Naive thymus-derived CD8-positive, alpha-beta T cell (primary cell): Measurements from ENCODE around the gene NPAS3. TPM values are rescaled to one million over a fixed set of nuclear protein-coding genes. Genes with fewer than 3 reads are reported as not detected.
"Not testable (repeated sequence)": the region's sequence is repeated elsewhere in the genome, so short reads cannot be mapped to it uniquely, and the experiment has no call there.

Source experiments
- ATAC-seq, 2 donors: fragments of 150-1000 bp; cut with Tn5 transposase in 1 of 2; sonication (Bioruptor Pico), chemical (Tn5 transposase) in 1 of 2; 1 replicate in 1 of 2; 2 replicates in 1 of 2; pipeline ENCODE4 v1.10.0; 2021; ENCODE audit warnings: mild to moderate bottlenecking in 2 of 2, moderate library complexity in 2 of 2
- POLR2A ChIA-PET: fragments of 350-600 bp; sonication (Branson Sonifier 250); formaldehyde crosslinking; loops from one replicate; lab custom pipeline; 2021; ENCODE audit warnings: antibody characterized with exemption; lab: Charles Lee
- DNase-seq, 10 donors: peaks; one replicate each; pipeline versions ENCODE4 v3.0.0 to v3.0.0-alpha.2; 2020 to 2022
- H3K27ac Mint-ChIP-seq, 10 donors: one replicate each; pipeline ENCODE4 v1.8.0; 2020 to 2022; ENCODE audit warnings: mild to moderate bottlenecking in 10 of 10, mixed read lengths in 10 of 10, moderate library complexity in 4 of 10, inconsistent platforms in 1 of 10
- H3K27me3 Mint-ChIP-seq, 5 donors: one replicate each; pipeline ENCODE4 v1.8.0; 2021 to 2022; ENCODE audit warnings: mixed read lengths in 5 of 5
- H3K36me3 Mint-ChIP-seq, 3 donors: one replicate each; pipeline ENCODE4 v1.8.0; 2020 to 2022; ENCODE audit warnings: mixed read lengths in 3 of 3, mild to moderate bottlenecking in 2 of 3, inconsistent platforms in 1 of 3
- H3K4me1 Mint-ChIP-seq, 4 donors: one replicate each; pipeline ENCODE4 v1.8.0; 2021 to 2022; ENCODE audit warnings: mixed read lengths in 4 of 4
- H3K4me3 Mint-ChIP-seq, 10 donors: one replicate each; pipeline ENCODE4 v1.8.0; 2020 to 2022; ENCODE audit warnings: mild to moderate bottlenecking in 10 of 10, mixed read lengths in 10 of 10, moderate library complexity in 6 of 10, inconsistent platforms in 1 of 10
- H3K9me3 Mint-ChIP-seq, 9 donors: one replicate each; pipeline ENCODE4 v1.8.0; 2020 to 2022; ENCODE audit warnings: mixed read lengths in 9 of 9, mild to moderate bottlenecking in 3 of 9, inconsistent platforms in 1 of 9, moderate library complexity in 1 of 9
- polyA plus RNA-seq, 3 donors: library from polyadenylated mRNA; unstranded; fragments of 300-500 nt; fragmentation: Illumina TruSeq; gene quantifications; one replicate each; pipeline ENCODE4 v1.2.3, GENCODE V29; 2021
- total RNA-seq, 8 experiments: library from RNA in 2 of 8; stranded (reverse) in 2 of 8; gene quantifications; one replicate each; pipeline ENCODE4 v1.2.3 and lab custom pipeline; 2021 to 2026

NPAS3 gene
- total and polyA plus RNA-seq, 5 experiments from 2014 or later, result not detected

- no peak for DNase-seq
Observed at GRCh38 chr14:33068626-33069025, 129.9 kb downstream of the NPAS3 start.

GRCh38 chr14:33070475-33070874 is 131.8 kb downstream of the NPAS3 start:
- Mint-ChIP-seq H3K9me3 (peaks cover 0 to 2% (median 0%) of the 10 kb centered on the region in 9 donors), H3K36me3 (no peaks in the 10 kb centered on the region), H3K4me1 (no peaks in the 10 kb centered on the region), H3K27me3 (peaks cover 0 to 4% (median 0%) of the 10 kb centered on the region in 5 donors), H3K4me3 (no peak overlapping the region), H3K27ac (no peak overlapping the region)
- ATAC-seq (no peak), DNase-seq (no peak)
- POLR2A ChIA-PET, result no interaction called here

More at GRCh38 chr14:33068626-33069025, 129.9 kb downstream of the NPAS3 start:
- H3K36me3 Mint-ChIP-seq, result no peaks in the 10 kb centered on the region
- H3K4me3 Mint-ChIP-seq, result no peak overlapping the region
- POLR2A ChIA-PET, result no interaction called here
- no peak overlapping the region for H3K27ac Mint-ChIP-seq
- peaks cover 0 to 4% (median 0%) of the 10 kb centered on the region in 5 donors for H3K27me3 Mint-ChIP-seq
- peaks cover 0 to 2% (median 0%) of the 10 kb centered on the region in 9 donors for H3K9me3 Mint-ChIP-seq
- no peaks in the 10 kb centered on the region for H3K4me1 Mint-ChIP-seq
- ATAC-seq, result no peak

- ATAC-seq (no peak), DNase-seq (no peak)
- peaks cover 0 to 3% (median 0%) of the 10 kb centered on the region in 9 donors for H3K9me3 Mint-ChIP-seq
- H3K4me3 Mint-ChIP-seq, result no peak overlapping the region
- POLR2A ChIA-PET, result no interaction called here
- H3K4me1 Mint-ChIP-seq, result no peaks in the 10 kb centered on the region
- H3K27ac Mint-ChIP-seq, result no peak overlapping the region
- no peaks in the 10 kb centered on the region for H3K36me3 Mint-ChIP-seq
- no peaks in the 10 kb centered on the region for H3K27me3 Mint-ChIP-seq
Observed at GRCh38 chr14:33073023-33073422, 134.3 kb downstream of the NPAS3 start.

GRCh38 chr14:33081259-33081658 is 142.6 kb downstream of the NPAS3 start:
- Mint-ChIP-seq H3K36me3 (no peaks in the 10 kb centered on the region), H3K4me1 (no peaks in the 10 kb centered on the region), H3K27me3 (no peaks in the 10 kb centered on the region), H3K4me3 (no peak overlapping the region), H3K9me3 (peaks cover 0 to 8% (median 3%) of the 10 kb centered on the region in 9 donors), H3K27ac (no peak overlapping the region)
- DNase-seq, result no peak
- no peak for ATAC-seq
- POLR2A ChIA-PET, result no interaction called here

GRCh38 chr14:33085799-33086198 is 147.1 kb downstream of the NPAS3 start:
- Mint-ChIP-seq H3K9me3 (peaks cover 0 to 22% (median 8%) of the 10 kb centered on the region in 9 donors), H3K4me3 (no peak overlapping the region), H3K27me3 (no peaks in the 10 kb centered on the region), H3K4me1 (no peaks in the 10 kb centered on the region), H3K36me3 (peaks cover 0 to 8% (median 0%) of the 10 kb centered on the region in 3 donors), H3K27ac (no peak overlapping the region)
- no peak for DNase-seq
- POLR2A ChIA-PET, result no interaction called here
- ATAC-seq, result no peak

- H3K4me3 Mint-ChIP-seq, H3K4me1 Mint-ChIP-seq, H3K27ac Mint-ChIP-seq, DNase-seq, ATAC-seq, POLR2A ChIA-PET, H3K36me3 Mint-ChIP-seq, H3K27me3 Mint-ChIP-seq: not testable (repeated sequence)
- peaks cover 0 to 38% (median 14%) of the 10 kb centered on the region in 9 donors for H3K9me3 Mint-ChIP-seq
Observed at GRCh38 chr14:33088274-33088673, 149.6 kb downstream of the NPAS3 start.

- DNase-seq (no peak), ATAC-seq (no peak)
- Mint-ChIP-seq H3K27me3 (peaks cover 0 to 4% (median 0%) of the 10 kb centered on the region in 5 donors), H3K4me3 (no peak overlapping the region), H3K9me3 (peaks cover 3 to 25% (median 13%) of the 10 kb centered on the region in 9 donors), H3K36me3 (no peaks in the 10 kb centered on the region), H3K27ac (no peak overlapping the region), H3K4me1 (no peaks in the 10 kb centered on the region)
- POLR2A ChIA-PET, result no interaction called here
Observed at GRCh38 chr14:33098016-33098415, 159.3 kb downstream of the NPAS3 start.

- Mint-ChIP-seq H3K4me1 (no peaks in the 10 kb centered on the region), H3K27ac (no peak overlapping the region), H3K9me3 (peaks cover 0 to 10% (median 4%) of the 10 kb centered on the region in 9 donors), H3K27me3 (peaks cover 0 to 4% (median 0%) of the 10 kb centered on the region in 5 donors), H3K36me3 (no peaks in the 10 kb centered on the region), H3K4me3 (no peak overlapping the region)
- no peak for DNase-seq
- no peak for ATAC-seq
- POLR2A ChIA-PET, result no interaction called here
Observed at GRCh38 chr14:33103489-33103888, 164.8 kb downstream of the NPAS3 start.

- H3K27me3 Mint-ChIP-seq, result peaks cover 0 to 4% (median 0%) of the 10 kb centered on the region in 5 donors
- H3K4me3 Mint-ChIP-seq, result no peak overlapping the region
- no peaks in the 10 kb centered on the region for H3K4me1 Mint-ChIP-seq
- DNase-seq (no peak), ATAC-seq (no peak)
- H3K36me3 Mint-ChIP-seq, result no peaks in the 10 kb centered on the region
- POLR2A ChIA-PET, result no interaction called here
- H3K9me3 Mint-ChIP-seq, result peaks cover 0 to 10% (median 4%) of the 10 kb centered on the region in 9 donors
- H3K27ac Mint-ChIP-seq, result no peak overlapping the region
Observed at GRCh38 chr14:33103966-33104365, 165.3 kb downstream of the NPAS3 start.

- peaks cover 0 to 7% (median under 1%) of the 10 kb centered on the region in 9 donors for H3K9me3 Mint-ChIP-seq
- H3K36me3 Mint-ChIP-seq, result peaks cover 0 to 5% (median 0%) of the 10 kb centered on the region in 3 donors
- POLR2A ChIA-PET, result no interaction called here
- H3K27me3 Mint-ChIP-seq, result peaks cover 0 to 3% (median 0%) of the 10 kb centered on the region in 5 donors
- DNase-seq, result no peak
- no peak for ATAC-seq
- no peaks in the 10 kb centered on the region for H3K4me1 Mint-ChIP-seq
- no peak overlapping the region for H3K27ac Mint-ChIP-seq
- H3K4me3 Mint-ChIP-seq, result no peak overlapping the region
Observed at GRCh38 chr14:33110737-33111443, 172.2 kb downstream of the NPAS3 start.

GRCh38 chr14:33114331-33114730 is 175.7 kb downstream of the NPAS3 start:
- ATAC-seq, result no peak
- no peaks in the 10 kb centered on the region for H3K4me1 Mint-ChIP-seq
- peaks cover 0 to 5% (median 0%) of the 10 kb centered on the region in 3 donors for H3K36me3 Mint-ChIP-seq
- H3K27me3 Mint-ChIP-seq, result peaks cover 0 to 3% (median 0%) of the 10 kb centered on the region in 5 donors
- peaks cover 0 to 7% (median 0%) of the 10 kb centered on the region in 9 donors for H3K9me3 Mint-ChIP-seq
- no peak overlapping the region for H3K27ac Mint-ChIP-seq
- H3K4me3 Mint-ChIP-seq, result no peak overlapping the region
- POLR2A ChIA-PET, result no interaction called here
- DNase-seq, result no peak

GRCh38 chr14:33118668-33119067 is 180.0 kb downstream of the NPAS3 start:
- H3K4me3 Mint-ChIP-seq, result no peak overlapping the region

GRCh38 chr14:33120341-33120740 is 181.7 kb downstream of the NPAS3 start:
- POLR2A ChIA-PET, result no interaction called here
- Mint-ChIP-seq H3K4me1 (no peaks in the 10 kb centered on the region), H3K9me3 (peaks cover 0 to 10% (median 0%) of the 10 kb centered on the region in 9 donors), H3K27ac (no peak overlapping the region), H3K36me3 (peaks cover 0 to 3% (median 0%) of the 10 kb centered on the region in 3 donors), H3K4me3 (no peak overlapping the region), H3K27me3 (no peaks in the 10 kb centered on the region)
- ATAC-seq, result no peak
- no peak for DNase-seq

More at GRCh38 chr14:33118668-33119067, 180.0 kb downstream of the NPAS3 start:
- Mint-ChIP-seq H3K4me1 (no peaks in the 10 kb centered on the region), H3K27ac (no peak overlapping the region), H3K9me3 (peaks cover 0 to 10% (median 2%) of the 10 kb centered on the region in 9 donors), H3K36me3 (peaks cover 0 to 3% (median 0%) of the 10 kb centered on the region in 3 donors), H3K27me3 (peaks cover 0 to 3% (median 0%) of the 10 kb centered on the region in 5 donors)
- POLR2A ChIA-PET, result no interaction called here
- ATAC-seq, result no peak
- no peak for DNase-seq
